Measurements from ENCODE around the gene MFSD12.

MFSD12 gene

DNA sequence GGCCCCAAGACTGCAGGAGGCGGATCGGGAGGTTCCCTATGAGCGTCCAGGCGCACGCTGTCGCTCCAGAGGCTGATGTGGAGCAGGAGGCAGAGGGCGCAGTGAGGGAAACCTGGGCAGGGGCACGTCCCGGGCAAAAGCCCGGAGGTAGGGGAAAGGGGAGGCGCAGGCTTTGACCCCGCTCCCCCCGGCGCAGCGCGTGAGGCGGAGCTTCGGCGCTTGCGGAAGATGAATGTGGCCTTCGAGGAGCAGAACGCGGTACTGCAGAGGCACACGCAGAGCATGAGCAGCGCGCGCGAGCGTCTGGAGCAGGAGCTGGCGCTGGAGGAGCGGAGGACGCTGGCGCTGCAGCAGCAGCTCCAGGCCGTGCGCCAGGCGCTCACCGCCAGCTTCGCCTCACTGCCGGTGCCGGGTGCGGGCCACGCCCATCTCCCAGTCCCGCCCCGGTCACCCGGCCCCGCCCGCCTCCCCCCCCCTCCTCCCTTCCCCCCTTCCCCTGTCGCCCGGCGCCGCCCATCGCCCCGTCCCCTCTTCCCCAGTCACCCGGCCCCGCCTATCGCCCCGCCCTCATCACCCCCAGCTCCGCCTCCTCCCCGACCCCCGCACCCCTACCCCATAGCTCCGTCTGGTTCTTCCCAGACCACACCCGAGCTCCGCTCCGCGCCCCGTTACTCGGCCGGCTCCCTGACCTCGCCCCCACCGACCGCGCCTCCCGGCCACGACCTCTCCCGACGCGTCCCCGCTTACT lies 19.5 kb upstream of the MFSD12 start:
- Histone ChIP-seq H3K79me2 (ENCODE audit: control insufficient read depth, insufficient read depth, low read length, poor library complexity) (peaks cover 8% of the 10 kb centered on the region), H2AFZ (ENCODE audit: insufficient read depth, low read length, poor library complexity) (no peak overlapping the region), H3K27me3 (ENCODE audit: insufficient read depth, low read length) (no peaks in the 10 kb centered on the region), H3K4ac (ENCODE audit: low read depth, low read length) (no peak overlapping the region), H3K14ac (ENCODE audit: low read length) (no peak overlapping the region), H2AK5ac (ENCODE audit: low read length) (no peak overlapping the region), H4K8ac (ENCODE audit: low read depth, low read length) (peak overlapping the region; percentile 25), H3K18ac (ENCODE audit: low read length) (peak overlapping the region; percentile 52), H3K79me1 (ENCODE audit: low read length) (peaks cover 13% of the 10 kb centered on the region), H3K36me3 (ENCODE audit: control insufficient read depth in 1 of 2, insufficient read depth in 2 of 2, low read length in 2 of 2) (peaks cover 20 to 31% of the 10 kb centered on the region in 2 experiments), H3K23ac (ENCODE audit: low read length) (no peak overlapping the region), H3K4me2 (ENCODE audit: low read length) (peak overlapping the region; percentile 74), H4K12ac (ENCODE audit: low read depth, low read length) (no peak overlapping the region), H3K4me3 (ENCODE audit: low read depth, low read length) (peak overlapping the region; percentile 65), H3K9me3 (ENCODE audit: insufficient read depth, low read depth, low read length) (peaks cover 2% of the 10 kb centered on the region), H2BK5ac (ENCODE audit: low read depth, low read length, poor library complexity) (no peak overlapping the region), H2BK120ac (ENCODE audit: insufficient read depth, low read length, poor library complexity) (no peak overlapping the region), H4K91ac (ENCODE audit: low read depth, low read length) (no peak overlapping the region), H2BK12ac (ENCODE audit: low read length) (no peak overlapping the region), H3K4me1 (ENCODE audit: control insufficient read depth in 1 of 2, insufficient read depth in 2 of 2, low read length in 2 of 2) (peaks cover 15 to 16% of the 10 kb centered on the region in 2 experiments), H3K9ac (ENCODE audit: low read length) (no peak overlapping the region), H3K27ac (ENCODE audit: low read depth, low read length) (no peak overlapping the region)
- no CpG with 5 or more reads among the region's 78 CpGs for WGBS (ENCODE audit: extremely low coverage, insufficient coverage, insufficient read length)
- no peak for DNase-seq

DNA sequence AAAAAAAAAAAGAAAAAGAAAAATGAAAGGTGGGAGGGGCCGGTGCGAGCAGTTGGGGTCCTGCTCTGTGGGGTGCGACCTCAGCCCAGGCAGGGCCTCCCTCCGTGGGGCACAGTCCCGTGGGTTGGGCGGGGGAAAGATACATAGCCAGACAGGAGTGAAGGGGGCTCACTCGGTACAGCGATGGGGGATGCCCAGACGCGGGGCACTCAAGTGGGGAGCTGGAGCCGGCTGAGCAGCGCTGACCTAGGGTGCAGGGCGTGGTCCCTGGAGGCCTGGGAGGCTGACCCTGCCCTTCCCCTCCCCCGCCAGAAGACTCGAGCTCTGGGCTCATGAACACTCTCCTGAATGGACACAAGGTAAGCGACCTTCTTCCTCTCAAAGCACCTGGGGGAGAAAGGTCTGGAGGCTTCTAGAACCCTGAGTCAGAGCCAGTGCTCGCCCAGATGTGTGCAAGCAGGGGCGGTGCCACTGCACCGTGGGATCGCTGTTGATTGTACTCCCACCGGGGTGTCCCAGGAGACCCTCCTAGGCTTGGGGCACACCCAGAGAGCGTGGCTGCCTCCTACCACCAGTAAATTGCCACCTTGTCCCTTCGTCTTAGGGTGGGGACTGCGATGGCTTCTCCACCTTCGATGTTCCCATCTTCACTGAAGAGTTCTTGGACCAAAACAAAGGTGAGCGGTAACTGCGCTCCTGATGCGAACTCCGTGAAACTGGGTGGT lies 18.7 kb upstream of the MFSD12 start:
- Histone ChIP-seq H3K27me3 (ENCODE audit: insufficient read depth, low read length) (no peaks in the 10 kb centered on the region), H3K4me1 (ENCODE audit: control insufficient read depth in 1 of 2, insufficient read depth in 2 of 2, low read length in 2 of 2) (peaks cover 15 to 17% of the 10 kb centered on the region in 2 experiments), H2BK12ac (ENCODE audit: low read length) (no peak overlapping the region), H3K18ac (ENCODE audit: low read length) (peak overlapping the region; percentile 52), H3K79me1 (ENCODE audit: low read length) (peaks cover 13% of the 10 kb centered on the region), H3K9me3 (ENCODE audit: insufficient read depth, low read depth, low read length) (peaks cover 2% of the 10 kb centered on the region), H2BK120ac (ENCODE audit: insufficient read depth, low read length, poor library complexity) (no peak overlapping the region), H3K27ac (ENCODE audit: low read depth, low read length) (no peak overlapping the region), H3K79me2 (ENCODE audit: control insufficient read depth, insufficient read depth, low read length, poor library complexity) (peaks cover 8% of the 10 kb centered on the region), H3K4me3 (ENCODE audit: low read depth, low read length) (peak overlapping the region; percentile 65), H3K23ac (ENCODE audit: low read length) (no peak overlapping the region), H3K14ac (ENCODE audit: low read length) (peak overlapping the region; percentile 26), H4K8ac (ENCODE audit: low read depth, low read length) (peak overlapping the region; percentile 25), H3K9ac (ENCODE audit: low read length) (no peak overlapping the region), H3K36me3 (ENCODE audit: control insufficient read depth in 1 of 2, insufficient read depth in 2 of 2, low read length in 2 of 2) (peaks cover 20 to 31% of the 10 kb centered on the region in 2 experiments), H2BK5ac (ENCODE audit: low read depth, low read length, poor library complexity) (no peak overlapping the region), H4K91ac (ENCODE audit: low read depth, low read length) (no peak overlapping the region), H3K4ac (ENCODE audit: low read depth, low read length) (no peak overlapping the region), H2AFZ (ENCODE audit: insufficient read depth, low read length, poor library complexity) (no peak overlapping the region), H4K12ac (ENCODE audit: low read depth, low read length) (peak overlapping the region; percentile 35), H3K4me2 (ENCODE audit: low read length) (peak overlapping the region; percentile 74), H2AK5ac (ENCODE audit: low read length) (peak overlapping the region; percentile 24)
- WGBS (ENCODE audit: extremely low coverage, insufficient coverage, insufficient read length) = no CpG with 5 or more reads among the region's 29 CpGs
- no peak for DNase-seq

DNA sequence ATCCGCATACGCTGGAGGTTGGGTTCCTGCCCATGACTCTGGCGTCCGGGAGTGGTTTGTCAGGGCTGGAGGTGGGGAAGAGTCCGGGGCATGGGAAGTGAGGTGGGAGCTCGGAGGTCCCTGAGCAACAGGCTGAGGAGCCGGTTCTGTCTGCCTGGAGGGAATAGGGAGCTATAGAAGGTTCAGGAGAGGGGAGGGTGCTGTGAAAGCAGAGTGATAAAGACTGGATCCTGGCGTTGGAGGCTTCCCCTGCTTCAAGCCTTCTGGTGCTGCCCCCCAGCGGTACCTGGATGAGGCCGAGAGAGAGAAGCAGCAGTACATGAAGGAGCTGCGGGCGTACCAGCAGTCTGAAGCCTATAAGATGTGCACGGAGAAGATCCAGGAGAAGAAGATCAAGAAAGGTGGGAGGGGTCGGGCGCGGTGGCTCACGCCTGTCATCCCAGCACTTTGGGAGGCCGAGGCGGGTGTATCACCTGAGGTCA lies 17.9 kb upstream of the MFSD12 start:
- Histone ChIP-seq H3K4me3 (ENCODE audit: low read depth, low read length) (no peak overlapping the region), H3K79me2 (ENCODE audit: control insufficient read depth, insufficient read depth, low read length, poor library complexity) (peaks cover 8% of the 10 kb centered on the region), H3K23ac (ENCODE audit: low read length) (no peak overlapping the region), H3K9ac (ENCODE audit: low read length) (no peak overlapping the region), H2AK5ac (ENCODE audit: low read length) (no peak overlapping the region), H2AFZ (ENCODE audit: insufficient read depth, low read length, poor library complexity) (no peak overlapping the region), H3K14ac (ENCODE audit: low read length) (no peak overlapping the region), H4K8ac (ENCODE audit: low read depth, low read length) (no peak overlapping the region), H3K9me3 (ENCODE audit: insufficient read depth, low read depth, low read length) (peaks cover 2% of the 10 kb centered on the region), H3K18ac (ENCODE audit: low read length) (no peak overlapping the region), H2BK120ac (ENCODE audit: insufficient read depth, low read length, poor library complexity) (no peak overlapping the region), H4K91ac (ENCODE audit: low read depth, low read length) (no peak overlapping the region), H3K4me2 (ENCODE audit: low read length) (no peak overlapping the region), H3K79me1 (ENCODE audit: low read length) (peaks cover 13% of the 10 kb centered on the region), H3K36me3 (ENCODE audit: control insufficient read depth in 1 of 2, insufficient read depth in 2 of 2, low read length in 2 of 2) (peaks cover 20 to 31% of the 10 kb centered on the region in 2 experiments), H3K4ac (ENCODE audit: low read depth, low read length) (no peak overlapping the region), H3K27me3 (ENCODE audit: insufficient read depth, low read length) (no peaks in the 10 kb centered on the region), H4K12ac (ENCODE audit: low read depth, low read length) (no peak overlapping the region), H2BK12ac (ENCODE audit: low read length) (no peak overlapping the region), H3K27ac (ENCODE audit: low read depth, low read length) (no peak overlapping the region), H2BK5ac (ENCODE audit: low read depth, low read length, poor library complexity) (no peak overlapping the region), H3K4me1 (ENCODE audit: control insufficient read depth in 1 of 2, insufficient read depth in 2 of 2, low read length in 2 of 2) (peaks cover 17% of the 10 kb centered on the region in 2 experiments)
- no CpG with 5 or more reads among the region's 19 CpGs for WGBS (ENCODE audit: extremely low coverage, insufficient coverage, insufficient read length)
- peak; percentile 74 to 84 for DNase-seq

GRCh38 chr19:3573858-3574637 lies 16.7 kb upstream of the MFSD12 start:
- no peak overlapping the region for H2BK5ac ChIP-seq (ENCODE audit: low read depth, low read length, poor library complexity)
- H3K18ac ChIP-seq (ENCODE audit: low read length) = peak overlapping the region; percentile 46
- peaks cover 13% of the 10 kb centered on the region for H3K79me1 ChIP-seq (ENCODE audit: low read length)
- H2BK12ac ChIP-seq (ENCODE audit: low read length) = no peak overlapping the region
- peak overlapping the region; percentile 71 for H4K12ac ChIP-seq (ENCODE audit: low read depth, low read length)
- H3K36me3 ChIP-seq (ENCODE audit: control insufficient read depth in 1 of 2, insufficient read depth in 2 of 2, low read length in 2 of 2) = peaks cover 20 to 31% of the 10 kb centered on the region in 2 experiments
- peaks cover 17% of the 10 kb centered on the region in 2 experiments for H3K4me1 ChIP-seq (ENCODE audit: control insufficient read depth in 1 of 2, insufficient read depth in 2 of 2, low read length in 2 of 2)
- H3K23ac ChIP-seq (ENCODE audit: low read length) = no peak overlapping the region
- peaks cover 8% of the 10 kb centered on the region for H3K79me2 ChIP-seq (ENCODE audit: control insufficient read depth, insufficient read depth, low read length, poor library complexity)
- H4K8ac ChIP-seq (ENCODE audit: low read depth, low read length) = peak overlapping the region; percentile 17
- no peak overlapping the region for H3K27ac ChIP-seq (ENCODE audit: low read depth, low read length)
- H2AFZ ChIP-seq (ENCODE audit: insufficient read depth, low read length, poor library complexity) = no peak overlapping the region
- no peak overlapping the region for H3K9ac ChIP-seq (ENCODE audit: low read length)
- H4K91ac ChIP-seq (ENCODE audit: low read depth, low read length) = no peak overlapping the region
- no peak overlapping the region for H3K14ac ChIP-seq (ENCODE audit: low read length)
- H3K27me3 ChIP-seq (ENCODE audit: insufficient read depth, low read length) = no peaks in the 10 kb centered on the region
- DNase-seq = peak; percentile 99 to 100
- peak overlapping the region; percentile 98 for H3K4me2 ChIP-seq (ENCODE audit: low read length)
- H3K4me3 ChIP-seq (ENCODE audit: low read depth, low read length) = peak overlapping the region; percentile 80
- H2BK120ac ChIP-seq (ENCODE audit: insufficient read depth, low read length, poor library complexity) = no peak overlapping the region
- peak overlapping the region; percentile 47 for H2AK5ac ChIP-seq (ENCODE audit: low read length)
- no CpG with 5 or more reads among the region's 55 CpGs for WGBS (ENCODE audit: extremely low coverage, insufficient coverage, insufficient read length)
- H3K4ac ChIP-seq (ENCODE audit: low read depth, low read length) = no peak overlapping the region
- H3K9me3 ChIP-seq (ENCODE audit: insufficient read depth, low read depth, low read length) = peaks cover 2% of the 10 kb centered on the region

All from trophoblast cell (in vitro differentiated cells and primary cell).